B cell (primary cell): ENCODE data around the gene ADAMTSL1. TPM values are rescaled to one million over a fixed set of nuclear protein-coding genes. Genes with fewer than 3 reads are reported as not detected.

Experiments used
- ATAC-seq: fragments of 200-7000 bp; cut with Tn5 transposase; one replicate; pipeline ENCODE4 v1.10.0; 2021; ENCODE audit warnings: low read depth, mild to moderate bottlenecking, moderate number of reproducible peaks, moderate library complexity
- CTCF ChIA-PET: fragments of 350-600 bp; sonication (Branson Sonifier 250); formaldehyde crosslinking; loops from one replicate; lab custom pipeline; 2021; ENCODE audit warnings: antibody characterized with exemption, inconsistent platforms; lab: Charles Lee
- POLR2A ChIA-PET: fragments of 350-600 bp; sonication (Branson Sonifier 250); formaldehyde crosslinking; loops from one replicate; lab custom pipeline; 2021; ENCODE audit warnings: antibody characterized with exemption; lab: Charles Lee
- DNase-seq: peaks from one replicate; pipeline ENCODE4 v3.0.0; 2013
- H2AFZ ChIP-seq: 2 replicates; pipeline ENCODE4 v1.6.1; 2012; ENCODE audit warnings: mild to moderate bottlenecking, low read depth, low read length; ENCODE audit not compliant: insufficient read depth, poor library complexity, severe bottlenecking
- H3K27ac ChIP-seq, 2 donors: 1 replicate in 1 of 2; 2 replicates in 1 of 2; pipeline ENCODE4 v1.5.1; 2012 to 2013; ENCODE audit warnings: low read length in 2 of 2, mild to moderate bottlenecking in 2 of 2, moderate library complexity in 1 of 2
- H3K27me3 ChIP-seq, 4 experiments: fragments of 200-600 bp in 1 of 4; sonication (generic) in 1 of 4; replicated peaks in 1 of 4; 1 replicate in 2 of 4; 2 replicates in 2 of 4; pipeline versions ENCODE4 v1.6.1 to v1.7.0; 2013 to 2016; ENCODE audit warnings: low read length in 3 of 4, mild to moderate bottlenecking in 2 of 4, mixed read lengths in 1 of 4, moderate library complexity in 1 of 4; ENCODE audit not compliant: insufficient read depth in 4 of 4, control insufficient read depth in 3 of 4; ENCODE audit errors: control extremely low read depth in 1 of 4
- H3K36me3 ChIP-seq, 2 experiments: replicated peaks in 1 of 2; 1 replicate in 1 of 2; 2 replicates in 1 of 2; pipeline versions ENCODE4 v1.6.1 to v1.7.1; 2013; ENCODE audit warnings: low read length in 1 of 2; ENCODE audit not compliant: insufficient read depth in 2 of 2, control insufficient read depth in 1 of 2; ENCODE audit errors: control extremely low read depth in 1 of 2, extremely low read depth in 1 of 2
- H3K4me1 ChIP-seq, 2 donors: fragments of 200-600 bp in 1 of 2; sonication (generic) in 1 of 2; 1 replicate in 1 of 2; 2 replicates in 1 of 2; pipeline versions ENCODE4 v1.5.1 to v1.6.1; 2013 to 2017; ENCODE audit warnings: low read length in 2 of 2; ENCODE audit not compliant: control insufficient read depth in 2 of 2, insufficient read depth in 2 of 2
- H3K4me2 ChIP-seq: replicated peaks from 2 replicates; pipeline ENCODE3; 2012; ENCODE audit warnings: mild to moderate bottlenecking, low read depth, low read length; ENCODE audit not compliant: poor library complexity, severe bottlenecking
- H3K4me3 ChIP-seq, 5 experiments: fragments of 200-600 bp in 1 of 5; sonication (generic) in 1 of 5; 1 replicate in 3 of 5; 2 replicates in 2 of 5; pipeline versions ENCODE4 v1.5.1 to v1.7.0; 2011 to 2016; ENCODE audit warnings: low read length in 4 of 5, mild to moderate bottlenecking in 4 of 5, low read depth in 2 of 5, control low read depth in 1 of 5, moderate library complexity in 1 of 5; ENCODE audit not compliant: insufficient read depth in 1 of 5; ENCODE audit errors: control extremely low read depth in 1 of 5, extremely low read depth in 1 of 5
- H3K79me2 ChIP-seq: fragments of 200-600 bp; sonication (generic); one replicate; pipeline ENCODE4 v1.6.0; 2016; ENCODE audit warnings: low read length; ENCODE audit not compliant: control insufficient read depth, insufficient read depth
- H3K9ac ChIP-seq: fragments of 200-600 bp; sonication (generic); 2 replicates; pipeline ENCODE4 v1.6.1; 2017; ENCODE audit warnings: mild to moderate bottlenecking, low read length, moderate library complexity
- H3K9me3 ChIP-seq, 3 donors: one replicate each; pipeline versions ENCODE4 v1.6.1 to v1.7.1; 2013; ENCODE audit warnings: low read length in 2 of 3; ENCODE audit not compliant: control insufficient read depth in 2 of 3, insufficient read depth in 1 of 3; ENCODE audit errors: control extremely low read depth in 1 of 3
- H4K20me1 ChIP-seq: 2 replicates; pipeline ENCODE4 v1.6.0; 2012; ENCODE audit warnings: mild to moderate bottlenecking, low read length; ENCODE audit not compliant: insufficient read depth, control insufficient read depth, poor library complexity, severe bottlenecking
- H3K27ac Mint-ChIP-seq: one replicate; pipeline ENCODE4 v1.8.0; 2021; ENCODE audit warnings: mixed read lengths
- H3K27me3 Mint-ChIP-seq: one replicate; pipeline ENCODE4 v1.8.0; 2021; ENCODE audit warnings: mixed read lengths
- H3K4me1 Mint-ChIP-seq: one replicate; pipeline ENCODE4 v1.8.0; 2021; ENCODE audit warnings: mixed read lengths
- H3K4me3 Mint-ChIP-seq: one replicate; pipeline ENCODE4 v1.8.0; 2021; ENCODE audit warnings: mixed read lengths
- H3K9me3 Mint-ChIP-seq: one replicate; pipeline ENCODE4 v1.8.0; 2022; ENCODE audit warnings: mixed read lengths; ENCODE audit not compliant: insufficient read depth
- EZH2 ChIP-seq: IDR thresholded peaks from 2 replicates; pipeline ENCODE4 v1.6.1; 2012; ENCODE audit warnings: borderline replicate concordance, low read depth, mild to moderate bottlenecking, moderate library complexity, low read length; ENCODE audit not compliant: insufficient read depth, poor library complexity, severe bottlenecking
- WGBS: methylation state at CpG from one replicate; pipeline ENCODE4 v1.1.5; 2013; ENCODE audit warnings: missing lambda C conversion rate; ENCODE audit not compliant: insufficient coverage; 5-methylcytosine and 5-hydroxymethylcytosine counted together
- intact Hi-C: fragments of 100-400 bp; cut with micrococcal nuclease; formaldehyde crosslinking; loops from one replicate; pipeline ENCODE4 v1.10.0; 2022
- polyA plus RNA-seq: library from polyadenylated mRNA; depleted of rRNA; stranded (reverse); fragments of >200 nt; gene quantifications from 2 replicates; pipeline ENCODE4 v1.2.3, GENCODE V29; 2012
- total RNA-seq, 2 donors: library from RNA; stranded (reverse); fragments of 120-200 nt in 1 of 2; gene quantifications; 1 replicate in 1 of 2; 2 replicates in 1 of 2; pipeline versions ENCODE4 v1.2.3 to v1.2.4, GENCODE V29; 2013 to 2022
- TF ChIP-seq, protein P1 (sequence below): fragments of 200-600 bp; IDR thresholded peaks from one replicate; pipeline ENCODE4 v1.8.0; 2022; ENCODE audit warnings: antibody characterized with exemption, mild to moderate bottlenecking

The ADAMTSL1 gene
- total and polyA plus RNA-seq, 2 donors (not counting 1 experiment from before 2014, with no cell fraction given), result not detected

DNA sequence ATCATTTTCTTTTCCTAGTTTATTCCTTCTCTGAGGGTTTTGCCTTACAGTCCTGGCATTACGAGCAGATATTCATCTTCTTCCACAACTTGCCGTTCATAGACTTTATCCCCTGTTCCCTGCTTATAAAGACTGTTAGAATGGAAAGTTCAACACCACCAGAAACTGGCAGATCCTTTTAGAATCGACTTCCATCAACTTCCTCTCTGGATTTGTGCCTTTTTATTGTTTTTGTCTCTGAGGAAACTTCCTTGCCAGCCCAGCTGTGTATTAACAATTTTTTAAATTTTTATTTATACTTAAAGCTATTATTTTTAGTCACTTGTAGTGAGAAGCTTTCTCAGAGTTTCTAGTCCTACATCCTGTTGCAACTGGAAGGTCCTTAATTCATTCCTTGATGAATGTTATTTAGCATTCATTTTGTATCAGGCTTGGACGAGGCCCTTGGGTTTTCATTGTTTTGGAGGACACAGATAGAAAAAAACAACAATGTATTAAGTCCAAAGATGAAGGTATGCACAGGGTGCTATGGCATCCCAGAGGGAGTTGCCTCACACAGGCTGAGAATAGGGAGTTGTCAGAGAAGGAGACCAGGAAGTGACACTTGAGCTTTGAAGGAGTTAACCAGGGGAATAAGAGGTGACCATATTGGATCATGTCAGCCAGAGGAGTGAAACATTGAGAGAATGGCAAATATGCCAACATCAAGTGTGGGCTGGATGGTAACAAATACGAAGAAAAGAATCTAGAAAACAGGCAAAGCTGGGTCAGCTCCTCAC lies 81.3 kb downstream of the ADAMTSL1 start:
- H2AFZ ChIP-seq, result no peak overlapping the region
- CTCF ChIA-PET, result no interaction called here
- no peaks in the 10 kb centered on the region for H3K4me1 Mint-ChIP-seq
- TF ChIP-seq EZH2, result no peak
- TF ChIP-seq, protein P1, sequence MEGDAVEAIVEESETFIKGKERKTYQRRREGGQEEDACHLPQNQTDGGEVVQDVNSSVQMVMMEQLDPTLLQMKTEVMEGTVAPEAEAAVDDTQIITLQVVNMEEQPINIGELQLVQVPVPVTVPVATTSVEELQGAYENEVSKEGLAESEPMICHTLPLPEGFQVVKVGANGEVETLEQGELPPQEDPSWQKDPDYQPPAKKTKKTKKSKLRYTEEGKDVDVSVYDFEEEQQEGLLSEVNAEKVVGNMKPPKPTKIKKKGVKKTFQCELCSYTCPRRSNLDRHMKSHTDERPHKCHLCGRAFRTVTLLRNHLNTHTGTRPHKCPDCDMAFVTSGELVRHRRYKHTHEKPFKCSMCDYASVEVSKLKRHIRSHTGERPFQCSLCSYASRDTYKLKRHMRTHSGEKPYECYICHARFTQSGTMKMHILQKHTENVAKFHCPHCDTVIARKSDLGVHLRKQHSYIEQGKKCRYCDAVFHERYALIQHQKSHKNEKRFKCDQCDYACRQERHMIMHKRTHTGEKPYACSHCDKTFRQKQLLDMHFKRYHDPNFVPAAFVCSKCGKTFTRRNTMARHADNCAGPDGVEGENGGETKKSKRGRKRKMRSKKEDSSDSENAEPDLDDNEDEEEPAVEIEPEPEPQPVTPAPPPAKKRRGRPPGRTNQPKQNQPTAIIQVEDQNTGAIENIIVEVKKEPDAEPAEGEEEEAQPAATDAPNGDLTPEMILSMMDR, result no peak
- H3K4me3 Mint-ChIP-seq, result no peak overlapping the region
- no peaks in the 10 kb centered on the region for H4K20me1 ChIP-seq
- H3K27me3 Mint-ChIP-seq, result no peaks in the 10 kb centered on the region
- no peak overlapping the region for H3K9ac ChIP-seq
- no peaks in the 10 kb centered on the region for H3K9me3 Mint-ChIP-seq
- H3K27ac ChIP-seq, result no peak overlapping the region
- H3K27me3 ChIP-seq, result no peaks in the 10 kb centered on the region
- no peaks in the 10 kb centered on the region for H3K36me3 ChIP-seq
- no peaks in the 10 kb centered on the region for H3K9me3 ChIP-seq
- no peaks in the 10 kb centered on the region for H3K79me2 ChIP-seq
- no peak overlapping the region for H3K27ac Mint-ChIP-seq
- POLR2A ChIA-PET, result no interaction called here
- intact Hi-C loops, result no loop called here
- no peak for DNase-seq
- WGBS, result 86% methylated on average over 2 of the region's 5 CpGs
- H3K4me1 ChIP-seq, result no peaks in the 10 kb centered on the region
- H3K4me2 ChIP-seq, result no peak overlapping the region
- no peak overlapping the region for H3K4me3 ChIP-seq
- no peak for ATAC-seq

DNA sequence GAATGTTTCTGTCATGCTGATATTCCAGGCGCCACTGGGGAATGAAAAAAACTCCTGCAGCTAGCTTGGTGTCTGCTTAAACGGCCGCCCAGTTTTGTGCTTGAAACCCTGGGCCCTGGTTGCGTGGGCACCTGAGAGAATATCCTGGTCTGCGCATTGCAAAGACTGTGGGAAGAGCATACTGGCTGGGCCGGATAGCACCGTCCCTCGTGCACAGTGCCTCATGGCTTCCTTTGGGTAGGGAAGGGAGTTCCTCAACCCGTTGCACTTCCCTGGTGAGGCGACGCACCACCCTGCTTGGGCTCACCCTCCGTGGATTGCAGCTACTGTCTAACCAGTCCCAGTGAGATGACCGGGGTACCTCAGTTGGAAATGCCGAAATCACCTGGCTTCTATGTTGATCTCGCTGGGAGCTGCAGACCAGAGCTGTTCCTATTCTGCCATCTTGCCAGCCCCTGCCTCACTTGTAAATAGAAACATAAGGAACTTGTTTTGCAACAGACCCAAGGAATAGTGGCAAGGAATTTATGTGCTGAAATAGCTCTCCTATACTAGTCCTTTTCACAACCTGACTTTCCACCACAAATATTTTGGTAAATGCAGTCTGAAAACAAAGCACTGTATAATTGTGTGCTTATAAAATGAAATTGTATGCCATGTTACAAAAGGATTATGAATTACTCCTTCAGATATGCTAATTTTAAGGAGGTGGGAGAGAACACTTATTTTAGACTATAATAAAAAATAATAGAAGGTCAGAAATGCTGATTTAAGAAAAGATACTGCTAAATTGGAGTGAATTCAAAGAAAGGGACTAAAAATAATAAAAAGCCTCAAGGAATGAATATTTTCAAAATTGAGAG lies 90.3 kb downstream of the ADAMTSL1 start:
- Mint-ChIP-seq H3K9me3 (peaks cover 5% of the 10 kb centered on the region), H3K27me3 (no peaks in the 10 kb centered on the region), H3K4me1 (no peaks in the 10 kb centered on the region), H3K27ac (no peak overlapping the region), H3K4me3 (no peak overlapping the region)
- Histone ChIP-seq H3K4me3 (no peak overlapping the region), H3K4me2 (no peak overlapping the region), H3K9ac (no peak overlapping the region), H3K27ac (no peak overlapping the region), H3K4me1 (no peaks in the 10 kb centered on the region), H3K27me3 (no peaks in the 10 kb centered on the region), H3K9me3 (peaks cover 0 to 10% (median 0%) of the 10 kb centered on the region in 3 donors), H4K20me1 (no peaks in the 10 kb centered on the region), H2AFZ (no peak overlapping the region), H3K79me2 (no peaks in the 10 kb centered on the region), H3K36me3 (no peaks in the 10 kb centered on the region)
- WGBS, result 94% methylated on average over 14 of the region's 15 CpGs
- DNase-seq (no peak), ATAC-seq (no peak)
- CTCF ChIA-PET, result no interaction called here
- POLR2A ChIA-PET, result no interaction called here
- intact Hi-C loops, result no loop called here
- TF ChIP-seq, protein P1, result no peak
- no peak for TF ChIP-seq EZH2
